GM18511 (cell line): ENCODE results near the gene NECAB3.

Source experiments
- ATAC-seq: cut with Tn5 transposase; IDR thresholded peaks from one replicate; pipeline ENCODE4 v1.9.1; 2021; ENCODE audit warnings: mild to moderate bottlenecking, moderate library complexity; ENCODE audit not compliant: unreplicated experiment

The NECAB3 gene

GRCh38 chr20:33697129-33697528 lies 22.9 kb upstream of the NECAB3 start:
- ATAC-seq, result no peak

- no peak for ATAC-seq
Measured at GRCh38 chr20:33696448-33696847, 22.2 kb upstream of the NECAB3 start.

DNA sequence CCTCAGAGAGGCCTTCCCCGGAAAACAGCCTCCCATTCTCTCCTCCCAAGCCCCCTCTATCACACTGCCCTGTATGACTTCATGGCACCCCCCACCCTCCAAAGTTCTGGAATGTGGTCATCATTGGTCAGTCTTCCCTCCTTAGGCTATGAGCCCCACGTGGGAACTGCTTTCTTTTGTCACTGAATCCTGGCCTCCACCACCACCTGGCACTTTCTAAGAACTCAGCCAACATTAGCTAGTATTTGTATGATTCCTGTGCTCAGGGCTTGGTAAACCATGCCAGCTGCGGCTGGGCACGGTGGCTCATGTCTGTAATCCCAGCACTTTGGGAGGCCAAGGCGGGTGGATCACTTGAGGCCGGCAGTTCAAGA lies 20.4 kb upstream of the NECAB3 start:
- no peak for ATAC-seq

- no peak for ATAC-seq
Measured at GRCh38 chr20:33693741-33694638, 19.8 kb upstream of the NECAB3 start.

- no peak for ATAC-seq
Measured at GRCh38 chr20:33693289-33693688, 19.1 kb upstream of the NECAB3 start.

GRCh38 chr20:33689973-33690372 lies 15.7 kb upstream of the NECAB3 start:
- ATAC-seq, result no peak

DNA sequence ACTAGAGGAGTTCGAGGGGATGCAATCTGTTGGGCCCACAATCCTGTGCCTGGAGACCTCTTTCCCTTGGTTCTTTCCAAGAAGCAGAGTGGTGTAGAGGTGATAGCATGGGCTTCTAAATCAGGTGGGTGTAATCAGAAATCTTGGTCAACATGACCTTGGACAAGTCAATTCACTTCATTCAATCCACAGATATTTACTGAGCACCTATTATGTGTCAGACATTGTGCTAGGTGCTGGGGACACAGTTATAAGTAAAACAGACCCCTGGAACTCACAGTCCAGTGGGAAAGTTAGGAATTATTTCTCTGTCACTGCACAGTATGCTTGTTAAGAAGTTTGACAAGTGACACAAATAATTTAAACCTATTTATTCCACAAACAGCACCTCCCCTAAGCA lies 15.3 kb upstream of the NECAB3 start:
- ATAC-seq, result no peak

DNA sequence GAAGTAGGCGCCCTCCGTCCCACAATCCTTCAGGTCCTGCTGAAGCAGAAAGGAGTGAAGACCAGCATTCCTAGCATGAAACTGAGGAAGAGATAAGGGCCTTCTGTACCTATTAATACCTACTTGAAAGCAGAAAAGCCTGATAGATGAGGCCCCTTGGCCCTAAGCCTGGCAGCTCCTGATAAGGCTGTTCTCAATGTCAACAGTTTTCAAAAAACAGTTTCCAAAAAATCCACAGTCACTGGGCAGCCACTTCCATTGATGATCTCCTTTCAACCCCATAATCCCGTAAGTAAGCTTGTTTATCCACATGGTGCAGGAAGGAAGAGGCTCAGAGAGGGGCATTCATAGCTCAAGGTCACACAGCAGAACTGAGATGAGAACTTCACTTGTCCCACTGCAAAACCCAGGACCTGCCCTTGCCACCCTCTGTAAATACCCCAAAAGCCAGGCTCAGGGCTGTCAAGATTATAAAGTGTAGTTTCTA lies 14.8 kb upstream of the NECAB3 start:
- ATAC-seq, result no peak

- no peak for ATAC-seq
Measured at GRCh38 chr20:33687993-33688937, 14.0 kb upstream of the NECAB3 start.

- ATAC-seq, result no peak
Measured at GRCh38 chr20:33687370-33687915, 13.2 kb upstream of the NECAB3 start.

DNA sequence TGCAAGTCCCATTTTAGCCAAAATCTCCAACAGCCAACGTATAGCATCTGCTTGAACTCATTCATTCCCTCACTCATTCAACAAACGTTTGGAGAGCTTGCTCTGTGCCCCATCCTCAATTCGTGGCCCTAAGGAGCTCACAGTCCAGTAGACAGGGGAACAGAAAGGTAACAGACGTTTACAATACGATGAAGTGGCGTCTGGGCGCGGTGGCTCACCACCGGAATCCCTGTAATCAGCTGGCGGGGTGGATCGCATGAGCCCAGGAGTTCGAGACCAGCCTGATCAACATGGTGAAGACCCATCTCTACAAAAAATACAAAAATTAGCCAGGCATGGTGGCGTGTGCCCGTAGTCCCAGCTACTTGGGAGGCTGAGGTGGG lies 12.7 kb upstream of the NECAB3 start:
- ATAC-seq, result no peak

DNA sequence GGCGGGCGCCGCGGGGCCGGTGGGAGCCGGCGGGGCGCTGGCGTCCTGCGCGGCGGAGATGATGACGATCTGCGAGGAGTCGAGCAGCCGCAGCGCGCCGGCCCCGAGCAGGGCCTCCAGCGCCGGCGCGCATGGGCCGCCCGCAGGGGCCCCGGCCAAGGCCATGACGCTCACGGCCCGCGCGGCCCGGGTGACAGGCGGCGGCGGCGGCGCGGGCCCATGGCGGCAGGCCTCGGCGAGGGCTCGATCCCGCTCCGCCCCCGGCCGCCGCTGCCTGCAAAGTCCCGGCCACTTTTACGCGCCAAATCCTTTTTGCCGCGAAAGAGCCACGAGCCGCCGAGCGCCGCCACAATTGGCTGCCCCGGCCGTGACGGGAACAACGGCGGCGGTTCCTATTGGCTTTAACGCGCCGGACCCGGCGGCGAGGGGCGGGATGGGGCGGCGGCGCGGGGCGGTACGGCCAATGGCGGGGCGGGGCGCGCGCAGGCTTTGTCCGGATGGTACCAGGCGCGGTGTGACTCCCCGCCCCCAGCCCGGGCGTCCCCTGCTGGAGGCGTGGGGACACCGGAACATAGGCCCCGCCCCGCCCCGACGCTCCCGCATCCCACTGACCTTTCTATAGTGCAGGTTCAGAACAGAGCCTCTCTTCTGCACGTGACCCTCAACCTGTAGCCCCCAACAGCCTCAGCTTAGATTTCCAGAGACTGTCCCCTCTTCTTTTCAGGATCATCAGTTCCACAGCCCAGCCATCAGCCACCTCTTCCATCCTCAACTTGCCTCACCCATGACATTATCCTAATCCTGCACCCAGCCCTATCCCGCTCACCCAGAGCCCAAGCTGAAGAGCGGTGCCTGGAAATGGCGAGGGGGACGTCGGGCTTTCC lies 12.1 kb upstream of the NECAB3 start, which contains the start of gene E2F1:
Gene E2F1, minus strand, starts transcription at position 286 of the 884 bp plus-strand sequence. Its CDS starts 121 bp downstream, at position 165.
- ATAC-seq, result peak; percentile 89

GRCh38 chr20:33685328-33686099 lies 11.3 kb upstream of the NECAB3 start:
- peak; percentile 42 for ATAC-seq

DNA sequence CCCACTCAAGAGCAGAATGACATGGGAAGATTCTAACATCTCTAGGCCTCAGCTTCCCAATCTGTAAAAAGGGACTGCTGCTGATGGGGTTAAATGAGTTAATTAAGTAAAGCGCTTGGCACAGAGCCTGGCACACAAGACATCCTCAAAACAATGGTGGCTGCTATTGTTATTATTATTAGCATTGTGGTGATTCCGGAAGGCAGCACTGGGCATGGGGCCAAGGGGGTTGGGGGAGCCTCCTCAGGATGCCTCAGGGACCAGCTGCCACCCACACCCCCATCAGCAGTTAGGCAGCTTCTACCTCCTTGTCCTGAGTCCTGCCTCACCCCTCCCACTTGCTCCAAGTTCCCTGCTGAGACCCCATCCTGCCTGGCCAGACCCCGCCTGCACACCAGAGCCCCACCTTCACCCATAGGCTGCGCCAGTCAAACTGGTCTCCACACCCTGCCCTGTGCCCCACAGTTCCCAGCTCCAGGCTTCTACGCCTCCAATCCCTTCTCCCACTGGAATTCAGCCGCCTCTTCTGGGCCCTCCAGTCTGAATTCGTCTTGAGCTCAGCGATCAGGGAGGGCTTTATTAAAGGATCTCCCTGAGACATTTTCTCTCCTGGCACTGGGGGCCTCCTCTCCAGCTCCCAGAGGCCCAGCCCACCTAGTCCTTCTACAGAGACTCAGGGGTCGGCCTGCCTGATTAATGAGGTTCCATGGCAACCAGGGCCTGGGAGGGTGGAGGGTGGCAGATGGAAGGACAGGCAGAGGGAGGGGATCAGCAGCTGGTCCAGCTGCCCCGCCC lies 10.5 kb upstream of the NECAB3 start:
- no peak for ATAC-seq

DNA sequence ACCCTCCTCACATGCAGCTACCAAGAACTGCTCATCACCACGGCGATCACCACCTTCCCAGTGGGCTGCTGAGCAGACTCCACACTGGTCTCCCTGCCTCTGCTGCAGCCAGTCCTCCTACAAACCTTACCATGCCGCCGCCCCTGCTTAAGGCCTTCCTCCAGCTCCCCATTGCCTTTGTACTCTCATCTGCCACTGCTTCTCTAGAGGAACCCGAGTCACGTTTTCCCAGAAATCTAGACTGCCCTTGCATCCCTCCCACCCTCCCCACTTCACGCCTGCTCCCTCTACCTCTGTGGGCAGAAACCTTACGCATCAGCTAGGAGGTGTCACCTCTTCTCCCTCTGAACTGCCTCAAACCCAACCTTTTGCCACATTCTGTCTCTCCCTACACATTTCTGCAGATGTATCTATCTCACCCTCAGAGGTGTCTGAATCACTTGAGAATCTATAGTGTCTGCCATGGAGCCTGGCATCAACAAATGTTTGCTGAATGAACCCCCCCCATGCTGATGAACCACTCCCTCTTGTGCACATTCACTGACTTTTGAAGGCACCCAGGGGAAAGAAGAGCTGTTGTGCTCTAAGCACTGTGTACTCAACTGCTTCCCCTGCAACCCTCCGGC lies 7.6 kb upstream of the NECAB3 start:
- ATAC-seq, result no peak

GRCh38 chr20:33681288-33681687 lies 7.1 kb upstream of the NECAB3 start:
- ATAC-seq, result no peak

DNA sequence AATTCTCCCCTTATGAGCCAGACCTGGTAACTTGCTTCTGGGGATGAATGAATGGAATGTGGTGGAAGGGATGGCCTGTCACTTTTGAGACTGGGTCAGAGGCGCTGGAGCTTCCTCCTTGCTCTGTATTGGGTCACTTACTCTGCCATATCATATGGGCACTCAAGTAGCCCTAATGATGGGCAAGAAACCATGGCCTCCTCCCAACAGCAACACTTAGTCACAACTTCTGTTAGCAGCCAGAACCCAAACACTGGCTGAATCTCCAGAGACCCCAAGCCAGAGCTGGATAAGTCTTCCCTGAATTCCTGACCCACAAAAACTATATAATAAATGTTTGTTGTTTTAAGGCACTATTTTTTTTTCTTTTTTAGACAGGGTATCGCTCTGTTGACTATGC lies 6.5 kb upstream of the NECAB3 start:
- no peak for ATAC-seq
